Pulmonary artery endothelial cell (primary cell): Measurements from ENCODE around the gene INSRR. TPM values are rescaled to one million over a fixed set of nuclear protein-coding genes. Genes with fewer than 3 reads are reported as not detected.

Source experiments
- DNase-seq: peaks from one replicate; pipeline ENCODE4 v3.0.0-alpha.2; 2011; ENCODE audit warnings: low read depth, low spot score
- total RNA-seq: library from RNA; depleted of rRNA; stranded (reverse); fragments of >200 nt; gene quantifications from 2 replicates; pipeline ENCODE4 v1.2.3, GENCODE V29; 2014

Gene INSRR
- total RNA-seq, 1 donor from 2014 or later, result not detected

GRCh38 chr1:156834322-156834721 lies 24.6 kb downstream of the INSRR start:
- no peak for DNase-seq

DNA sequence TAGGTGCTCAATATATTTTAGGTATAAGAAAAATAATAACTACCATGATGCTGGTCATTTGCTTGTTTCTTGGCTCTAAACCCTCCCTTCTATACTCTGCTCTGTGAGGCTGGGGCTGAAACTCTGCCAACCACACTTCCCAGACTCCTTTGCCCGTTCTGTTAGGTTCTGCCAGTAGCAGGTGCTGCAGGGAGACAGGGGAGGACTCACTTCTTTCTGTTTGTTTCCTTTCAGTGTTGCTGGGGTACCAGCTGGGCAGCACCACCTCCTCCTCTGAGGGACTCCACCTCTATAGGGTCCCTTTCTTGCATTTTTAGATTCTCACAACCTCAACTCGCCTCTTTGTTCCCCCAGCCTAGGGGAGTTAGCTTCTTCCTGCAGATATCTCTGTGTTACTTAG lies 25.3 kb downstream of the INSRR start:
- no peak for DNase-seq

DNA sequence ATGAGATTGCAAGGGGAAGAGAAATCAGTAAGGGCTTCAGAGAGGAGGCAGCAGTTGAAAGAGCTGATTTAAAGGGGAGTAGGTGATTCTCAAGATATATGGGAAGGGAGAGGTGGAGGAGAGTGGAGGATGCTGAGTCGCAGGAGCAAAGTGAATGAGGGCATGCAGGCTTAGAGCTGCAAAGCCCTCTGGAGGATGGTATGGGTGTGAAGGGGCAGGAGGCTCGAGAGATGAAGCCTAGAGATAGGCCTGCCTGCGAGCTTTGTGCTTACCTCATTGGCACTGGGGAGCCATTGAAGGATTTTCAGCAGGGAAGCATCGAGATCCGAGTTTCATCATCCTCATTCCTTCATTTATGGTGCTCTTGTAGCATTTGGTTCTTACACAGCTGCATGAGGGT lies 26.5 kb downstream of the INSRR start:
- no peak for DNase-seq

DNA sequence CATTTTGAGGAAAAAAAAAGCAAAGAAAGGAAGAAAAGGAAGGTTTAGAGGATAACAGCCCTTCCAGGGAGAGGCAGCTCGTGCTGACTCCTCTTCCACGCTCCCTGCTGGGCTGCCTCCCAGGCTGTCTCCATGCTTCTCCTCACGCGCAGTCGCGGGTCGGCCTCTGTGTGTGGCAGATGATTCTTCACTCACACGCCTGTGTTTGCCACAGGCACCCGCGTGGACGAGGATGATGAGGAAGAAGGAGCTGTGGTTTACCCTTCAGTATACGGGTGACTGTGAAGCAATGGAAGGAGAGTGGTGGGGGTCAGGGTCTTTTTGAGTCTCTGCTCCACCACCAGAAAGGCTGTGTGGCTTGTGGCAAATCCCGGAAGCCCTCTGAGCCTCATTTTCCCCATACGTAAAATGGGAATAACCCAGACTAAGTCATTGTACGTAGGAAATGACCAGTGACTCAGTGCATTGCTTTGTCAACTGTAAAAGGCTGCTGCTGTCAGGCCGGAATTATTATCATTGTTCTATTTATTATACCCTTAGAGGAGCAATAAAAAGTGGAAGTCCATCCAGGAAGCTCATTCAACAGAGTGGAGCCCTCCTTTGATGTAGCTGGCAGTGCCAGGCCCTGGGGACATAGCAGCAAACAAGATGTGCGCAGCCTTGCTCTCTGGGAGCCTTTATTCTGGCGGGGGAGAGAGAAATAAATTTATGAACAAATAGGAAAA lies 30.4 kb downstream of the INSRR start:
- DNase-seq, result no peak

- no peak for DNase-seq
Measured at GRCh38 chr1:156826630-156827029, 32.3 kb downstream of the INSRR start.

DNA sequence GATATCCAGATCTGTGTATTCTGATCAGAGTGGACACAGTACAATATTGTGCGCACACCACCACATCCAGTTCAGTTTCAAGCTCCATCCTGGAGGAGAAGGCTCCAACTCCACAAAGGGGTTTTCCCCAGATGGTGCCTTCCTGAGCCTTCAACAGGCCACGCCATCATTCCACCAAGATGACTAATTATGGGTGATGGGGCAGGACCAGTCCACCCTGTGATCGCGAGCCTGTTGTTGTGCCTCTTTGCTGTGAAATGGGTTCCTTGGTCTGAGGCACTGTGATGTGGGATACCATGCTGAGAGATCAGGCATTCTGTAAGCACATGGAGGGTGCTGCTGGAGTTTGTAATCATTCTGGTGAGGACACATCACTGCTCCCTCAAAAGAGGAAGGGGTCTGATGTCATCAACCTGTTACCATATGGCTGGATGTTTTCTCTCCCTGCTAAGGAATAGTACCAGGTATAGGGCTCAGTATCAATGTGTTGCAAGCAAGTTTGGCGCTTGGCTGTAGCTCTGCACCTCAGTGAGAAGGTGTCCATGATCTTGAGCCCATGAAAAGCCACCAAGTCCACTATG lies 35.6 kb downstream of the INSRR start:
- DNase-seq, result no peak

GRCh38 chr1:156822680-156823079 lies 36.2 kb downstream of the INSRR start:
- DNase-seq, result no peak

DNA sequence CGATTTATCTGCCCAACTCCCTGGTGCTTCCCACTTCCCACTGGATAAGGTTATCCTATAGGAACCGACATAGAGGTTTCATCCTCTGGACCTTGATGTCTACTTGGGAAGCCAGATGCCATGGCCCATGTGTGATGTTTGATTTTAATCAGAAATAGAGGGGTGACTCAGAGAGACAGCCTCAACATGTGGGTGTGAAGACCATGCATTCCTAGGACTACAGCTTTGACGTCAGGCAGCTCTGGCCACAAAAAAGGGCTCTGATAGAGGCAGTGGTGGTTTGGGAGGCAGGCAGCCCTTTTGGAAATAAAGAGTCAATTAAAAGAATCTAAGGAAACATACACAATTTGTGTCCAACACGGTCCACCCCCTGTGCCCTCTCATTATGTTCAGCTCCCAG lies 37.1 kb downstream of the INSRR start:
- no peak for DNase-seq

DNA sequence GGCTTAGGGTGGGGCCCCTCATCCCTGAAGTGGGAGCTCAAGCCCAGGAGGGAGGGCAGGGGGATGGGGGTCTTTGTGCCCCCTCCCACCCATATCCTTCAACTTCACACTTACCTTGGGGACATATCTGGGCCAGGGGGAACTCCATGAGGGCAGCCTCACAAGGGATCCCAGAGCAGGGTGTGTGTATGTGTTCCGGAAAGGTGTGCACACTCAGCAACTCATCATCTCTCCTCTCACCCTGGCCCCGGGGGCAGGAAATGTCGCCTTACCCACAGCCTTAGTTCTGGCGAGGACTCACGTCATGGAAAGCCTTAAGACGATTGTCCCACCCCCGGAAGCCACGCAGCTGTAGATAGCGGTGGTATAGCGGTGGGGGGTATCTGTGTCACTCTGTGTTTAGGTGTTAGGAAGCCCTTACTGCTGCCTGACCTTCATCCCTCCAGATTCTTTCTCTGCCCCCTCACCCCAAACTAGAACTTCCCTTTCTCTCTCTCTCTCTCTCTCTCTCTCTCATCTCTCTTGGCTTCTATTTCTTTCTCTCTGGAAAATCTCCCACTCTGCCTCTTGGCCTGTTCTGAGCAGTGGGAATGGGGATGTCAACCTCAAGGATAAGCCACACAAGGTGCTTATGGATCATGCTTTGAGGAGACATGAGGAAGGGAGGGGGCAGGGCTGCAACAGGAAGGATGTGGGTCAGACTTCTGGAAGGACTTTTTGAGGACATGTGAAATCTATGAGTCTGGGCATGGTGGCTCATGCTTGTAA lies 42.2 kb downstream of the INSRR start, which contains the start of gene SH2D2A:
TSS of gene SH2D2A (minus strand) at position 288 of the 768 bp plus-strand sequence. CDS start at position 148, 140 bp downstream.
- DNase-seq, result no peak

DNA sequence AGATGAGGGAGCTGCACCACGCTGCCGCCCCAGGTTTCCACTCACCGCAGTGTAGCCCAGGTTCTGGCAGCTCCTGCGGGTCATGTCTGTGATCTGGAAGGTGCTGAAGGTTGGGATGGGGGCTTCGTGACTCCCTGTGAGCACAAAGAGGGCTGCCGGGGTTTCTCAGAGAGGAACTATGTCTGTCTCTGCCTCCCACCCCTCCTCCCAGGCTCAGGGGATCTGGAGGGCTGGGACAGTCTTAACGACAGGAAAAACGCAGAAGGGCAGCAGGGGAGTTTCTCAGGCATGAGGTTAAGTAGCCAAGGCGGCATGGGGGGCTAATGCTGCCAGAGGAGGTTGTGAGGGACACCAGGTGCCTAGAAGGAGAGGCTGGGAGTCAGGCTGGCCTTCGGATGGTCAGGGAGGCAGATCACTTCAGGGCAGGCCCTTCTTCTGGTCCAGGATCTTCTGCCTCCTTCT lies 42.9 kb downstream of the INSRR start:
- no peak for DNase-seq

DNA sequence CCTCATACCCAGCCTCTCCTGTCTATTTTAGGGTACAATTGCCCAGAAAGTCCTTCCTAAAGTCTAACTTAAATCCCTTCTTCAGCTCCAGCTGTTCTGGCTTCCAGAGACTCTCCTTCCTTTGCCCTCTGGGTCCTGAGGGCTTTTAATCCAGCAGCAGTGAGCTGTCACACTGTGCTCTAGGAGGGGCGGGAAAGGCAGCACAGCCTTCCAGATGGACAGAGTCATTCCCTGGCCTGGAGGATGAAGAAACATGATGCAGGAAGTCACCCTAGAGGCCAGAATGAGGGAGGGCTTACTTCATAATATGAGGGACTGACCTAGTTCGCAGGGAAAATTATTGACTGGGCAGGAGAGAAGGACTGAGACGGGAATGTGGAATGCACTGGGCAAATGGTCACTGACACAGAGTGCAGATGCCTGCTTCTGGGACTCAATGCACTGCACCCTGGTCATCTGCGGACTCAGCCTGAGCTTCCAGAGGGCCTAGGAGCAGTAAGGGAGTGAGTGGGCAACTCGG lies 43.5 kb downstream of the INSRR start:
- no peak for DNase-seq

DNA sequence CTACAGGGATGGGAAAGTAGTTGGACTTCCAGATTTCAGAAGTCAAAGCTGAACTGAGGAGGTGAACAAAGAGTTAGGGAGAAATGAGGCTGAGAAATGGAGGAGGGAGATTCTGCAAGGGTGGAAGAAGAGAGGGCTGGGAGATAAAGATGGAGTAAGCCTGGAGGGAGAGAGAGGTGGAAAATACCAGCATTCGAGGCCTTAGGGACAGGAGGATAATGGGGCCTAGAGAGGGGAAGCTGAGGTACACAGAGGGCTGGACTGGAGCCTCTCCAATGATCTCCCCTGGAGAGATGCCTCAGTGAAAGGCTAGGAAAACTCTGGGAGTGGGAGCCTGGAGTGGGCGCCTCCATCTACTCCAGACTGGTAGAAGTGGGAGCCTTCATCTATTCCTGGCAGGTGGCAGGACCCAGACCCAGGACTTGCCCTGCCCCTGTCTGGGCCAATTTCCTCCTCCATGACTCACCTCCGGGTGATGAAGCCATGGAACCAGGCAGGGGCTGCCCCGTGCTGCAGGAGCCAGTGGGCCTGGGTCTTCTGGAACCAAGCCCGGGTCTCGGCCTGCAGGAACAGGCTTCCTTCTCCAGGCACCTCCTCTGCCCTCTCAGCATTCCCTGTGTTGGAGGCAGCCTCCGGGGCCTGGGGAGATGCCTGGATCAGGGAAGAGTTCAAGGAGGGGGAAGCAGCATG lies 44.2 kb downstream of the INSRR start:
- no peak for DNase-seq

- no peak for DNase-seq
Measured at GRCh38 chr1:156813750-156814570, 45.0 kb downstream of the INSRR start.

- DNase-seq, result no peak
Measured at GRCh38 chr1:156813298-156813697, 45.6 kb downstream of the INSRR start.

GRCh38 chr1:156812293-156812990 lies 46.5 kb downstream of the INSRR start:
- no peak for DNase-seq

- DNase-seq, result no peak
Measured at GRCh38 chr1:156811168-156811567, 47.7 kb downstream of the INSRR start.

DNA sequence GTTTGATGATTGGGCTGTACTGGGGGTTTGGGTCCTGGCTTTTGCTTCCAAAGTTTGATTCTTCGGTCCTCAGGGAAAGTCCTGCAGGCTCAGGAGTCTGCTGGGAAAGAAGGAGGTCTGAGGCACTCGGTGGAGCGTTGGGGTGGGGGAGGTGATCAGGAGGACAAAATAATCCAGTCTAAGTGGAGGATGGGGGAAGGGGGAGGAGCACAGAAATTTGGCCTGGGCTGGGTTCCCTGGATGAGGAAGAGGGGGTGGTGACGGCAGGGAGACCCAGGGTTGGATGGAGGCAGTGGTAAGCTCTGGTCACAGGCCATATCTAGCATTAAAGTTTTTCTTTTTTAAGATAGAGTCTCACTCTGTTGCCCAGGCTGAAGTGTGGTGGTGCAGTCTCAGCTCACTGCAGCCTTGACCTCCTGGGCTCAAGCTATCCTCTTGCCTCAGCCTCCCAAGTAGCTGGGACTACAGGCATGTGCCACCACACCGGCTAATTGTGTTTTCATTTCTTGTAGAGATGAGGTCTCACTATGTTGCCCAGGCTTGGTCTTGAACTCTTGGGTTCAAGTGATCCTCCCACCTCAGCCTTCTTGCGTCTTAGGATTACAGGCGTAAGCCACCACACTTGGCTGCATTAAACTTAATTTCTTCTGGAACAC lies 49.1 kb downstream of the INSRR start:
- no peak for DNase-seq

GRCh38 chr1:156809281-156809680 lies 49.6 kb downstream of the INSRR start:
- DNase-seq, result no peak
